ENCODE measurements around the gene CFAP61. TPM values are rescaled to one million over a fixed set of nuclear protein-coding genes. Genes with fewer than 3 reads are reported as not detected.

CFAP61 gene
- total and polyA plus RNA-seq, 2 donors, result 0.23 to 0.24 TPM

GRCh38 chr20:20267685-20268370, 215.5 kb downstream of the CFAP61 start:
- Histone ChIP-seq H3K36me3 (ENCODE audit: control insufficient read depth in 2 of 2, insufficient read depth in 2 of 2, low read length in 1 of 2) (no peaks in the 10 kb centered on the region), H3K9me3 (ENCODE audit: control insufficient read depth in 2 of 2, insufficient read depth in 1 of 2, low read length in 1 of 2) (peaks cover 0 to 7% of the 10 kb centered on the region in 2 donors), H3K27me3 (ENCODE audit: control insufficient read depth in 2 of 2, insufficient read depth in 1 of 2, low read length in 1 of 2) (no peaks in the 10 kb centered on the region), H3K27ac (ENCODE audit: low read depth in 1 of 2, low read length in 1 of 2) (no peak overlapping the region), H3K4me3 (ENCODE audit: low read length in 2 of 2) (no peak overlapping the region), H3K4me1 (ENCODE audit: control insufficient read depth in 2 of 2, insufficient read depth in 2 of 2, low read length in 2 of 2) (no peaks in the 10 kb centered on the region)
- DNase-seq (ENCODE audit: low read depth in 6 of 9, low spot score in 9 of 9), result no peak
- 91% methylated on average over 13 of the region's 13 CpGs for WGBS

- H3K36me3 ChIP-seq (ENCODE audit: control insufficient read depth in 2 of 2, insufficient read depth in 2 of 2, low read length in 1 of 2), result no peaks in the 10 kb centered on the region
- 88% methylated on average over 10 of the region's 10 CpGs for WGBS
These were observed 218.9 kb downstream of the CFAP61 start for GRCh38 chr20:20271271-20271670.

GRCh38 chr20:20272686-20273085, 220.4 kb downstream of the CFAP61 start:
- Histone ChIP-seq H3K36me3 (ENCODE audit: control insufficient read depth in 2 of 2, insufficient read depth in 2 of 2, low read length in 1 of 2) (no peaks in the 10 kb centered on the region), H3K9me3 (ENCODE audit: control insufficient read depth in 2 of 2, insufficient read depth in 1 of 2, low read length in 1 of 2) (peaks cover 0 to 2% of the 10 kb centered on the region in 2 donors), H3K4me3 (ENCODE audit: low read length in 2 of 2) (no peak overlapping the region), H3K27me3 (ENCODE audit: control insufficient read depth in 2 of 2, insufficient read depth in 1 of 2, low read length in 1 of 2) (peaks cover 0 to 8% of the 10 kb centered on the region in 2 donors), H3K27ac (ENCODE audit: low read depth in 1 of 2, low read length in 1 of 2) (no peak overlapping the region), H3K4me1 (ENCODE audit: control insufficient read depth in 2 of 2, insufficient read depth in 2 of 2, low read length in 2 of 2) (peaks cover 0 to 5% of the 10 kb centered on the region in 2 donors)
- WGBS, result 93% methylated on average over 4 of the region's 4 CpGs
- no peak for DNase-seq (ENCODE audit: low read depth in 6 of 9, low spot score in 9 of 9)

More at GRCh38 chr20:20271271-20271670, 218.9 kb downstream of the CFAP61 start:
- Histone ChIP-seq H3K9me3 (ENCODE audit: control insufficient read depth in 2 of 2, insufficient read depth in 1 of 2, low read length in 1 of 2) (peaks cover 0 to 7% of the 10 kb centered on the region in 2 donors), H3K27ac (ENCODE audit: low read depth in 1 of 2, low read length in 1 of 2) (no peak overlapping the region), H3K27me3 (ENCODE audit: control insufficient read depth in 2 of 2, insufficient read depth in 1 of 2, low read length in 1 of 2) (no peaks in the 10 kb centered on the region), H3K4me3 (ENCODE audit: low read length in 2 of 2) (no peak overlapping the region), H3K4me1 (ENCODE audit: control insufficient read depth in 2 of 2, insufficient read depth in 2 of 2, low read length in 2 of 2) (peaks cover 0 to 5% of the 10 kb centered on the region in 2 donors)
- no peak for DNase-seq (ENCODE audit: low read depth in 6 of 9, low spot score in 9 of 9)

GRCh38 chr20:20273286-20273685, 221.0 kb downstream of the CFAP61 start:
- H3K9me3 ChIP-seq (ENCODE audit: control insufficient read depth in 2 of 2, insufficient read depth in 1 of 2, low read length in 1 of 2), result no peaks in the 10 kb centered on the region
- WGBS, result 97% methylated on average over 1 of the region's 1 CpG
- peaks cover 2 to 14% of the 10 kb centered on the region in 2 donors for H3K27me3 ChIP-seq (ENCODE audit: control insufficient read depth in 2 of 2, insufficient read depth in 1 of 2, low read length in 1 of 2)

GRCh38 chr20:20274821-20275220, 222.5 kb downstream of the CFAP61 start:
- Histone ChIP-seq H3K9me3 (ENCODE audit: control insufficient read depth in 2 of 2, insufficient read depth in 1 of 2, low read length in 1 of 2) (no peaks in the 10 kb centered on the region), H3K36me3 (ENCODE audit: control insufficient read depth in 2 of 2, insufficient read depth in 2 of 2, low read length in 1 of 2) (no peaks in the 10 kb centered on the region), H3K27ac (ENCODE audit: low read depth in 1 of 2, low read length in 1 of 2) (no peak overlapping the region), H3K27me3 (ENCODE audit: control insufficient read depth in 2 of 2, insufficient read depth in 1 of 2, low read length in 1 of 2) (peaks cover 2 to 15% of the 10 kb centered on the region in 2 donors), H3K4me3 (ENCODE audit: low read length in 2 of 2) (no peak overlapping the region), H3K4me1 (ENCODE audit: control insufficient read depth in 2 of 2, insufficient read depth in 2 of 2, low read length in 2 of 2) (peaks cover 0 to 5% of the 10 kb centered on the region in 2 donors)
- no peak for DNase-seq (ENCODE audit: low read depth in 6 of 9, low spot score in 9 of 9)
- WGBS, result 94% methylated on average over 3 of the region's 3 CpGs

More at GRCh38 chr20:20273286-20273685, 221.0 kb downstream of the CFAP61 start:
- Histone ChIP-seq H3K4me1 (ENCODE audit: control insufficient read depth in 2 of 2, insufficient read depth in 2 of 2, low read length in 2 of 2) (peaks cover 0 to 5% of the 10 kb centered on the region in 2 donors), H3K36me3 (ENCODE audit: control insufficient read depth in 2 of 2, insufficient read depth in 2 of 2, low read length in 1 of 2) (no peaks in the 10 kb centered on the region), H3K27ac (ENCODE audit: low read depth in 1 of 2, low read length in 1 of 2) (no peak overlapping the region), H3K4me3 (ENCODE audit: low read length in 2 of 2) (no peak overlapping the region)
- no peak for DNase-seq (ENCODE audit: low read depth in 6 of 9, low spot score in 9 of 9)

- Histone ChIP-seq H3K27me3 (ENCODE audit: control insufficient read depth in 2 of 2, insufficient read depth in 1 of 2, low read length in 1 of 2) (peaks cover 2 to 15% of the 10 kb centered on the region in 2 donors), H3K36me3 (ENCODE audit: control insufficient read depth in 2 of 2, insufficient read depth in 2 of 2, low read length in 1 of 2) (no peaks in the 10 kb centered on the region), H3K27ac (ENCODE audit: low read depth in 1 of 2, low read length in 1 of 2) (no peak overlapping the region), H3K4me1 (ENCODE audit: control insufficient read depth in 2 of 2, insufficient read depth in 2 of 2, low read length in 2 of 2) (peaks cover 0 to 5% of the 10 kb centered on the region in 2 donors), H3K4me3 (ENCODE audit: low read length in 2 of 2) (no peak overlapping the region), H3K9me3 (ENCODE audit: control insufficient read depth in 2 of 2, insufficient read depth in 1 of 2, low read length in 1 of 2) (no peaks in the 10 kb centered on the region)
- DNase-seq (ENCODE audit: low read depth in 6 of 9, low spot score in 9 of 9), result no peak
- 91% methylated on average over 5 of the region's 5 CpGs for WGBS
These were observed 223.3 kb downstream of the CFAP61 start for GRCh38 chr20:20275636-20276035.

- H3K4me1 ChIP-seq (ENCODE audit: control insufficient read depth in 2 of 2, insufficient read depth in 2 of 2, low read length in 2 of 2), result peaks cover 0 to 5% of the 10 kb centered on the region in 2 donors
- WGBS, result 27% methylated on average over 26 of the region's 26 CpGs
- no peaks in the 10 kb centered on the region for H3K36me3 ChIP-seq (ENCODE audit: control insufficient read depth in 2 of 2, insufficient read depth in 2 of 2, low read length in 1 of 2)
- H3K27me3 ChIP-seq (ENCODE audit: control insufficient read depth in 2 of 2, insufficient read depth in 1 of 2, low read length in 1 of 2), result peaks cover 2 to 15% of the 10 kb centered on the region in 2 donors
- H3K27ac ChIP-seq (ENCODE audit: low read depth in 1 of 2, low read length in 1 of 2), result no peak overlapping the region
- H3K4me3 ChIP-seq (ENCODE audit: low read length in 2 of 2), result no peak overlapping the region
- peak in 1 of 9 donors; percentile 9 for DNase-seq (ENCODE audit: low read depth in 6 of 9, low spot score in 9 of 9)
- H3K9me3 ChIP-seq (ENCODE audit: control insufficient read depth in 2 of 2, insufficient read depth in 1 of 2, low read length in 1 of 2), result no peaks in the 10 kb centered on the region
These were observed 224.6 kb downstream of the CFAP61 start for GRCh38 chr20:20276811-20277530.

- no peak for DNase-seq (ENCODE audit: low read depth in 6 of 9, low spot score in 9 of 9)
- H3K27ac ChIP-seq (ENCODE audit: low read depth in 1 of 2, low read length in 1 of 2), result no peak overlapping the region
- peaks cover 2 to 15% of the 10 kb centered on the region in 2 donors for H3K27me3 ChIP-seq (ENCODE audit: control insufficient read depth in 2 of 2, insufficient read depth in 1 of 2, low read length in 1 of 2)
- H3K4me3 ChIP-seq (ENCODE audit: low read length in 2 of 2), result no peak overlapping the region
- no peaks in the 10 kb centered on the region for H3K36me3 ChIP-seq (ENCODE audit: control insufficient read depth in 2 of 2, insufficient read depth in 2 of 2, low read length in 1 of 2)
- peaks cover 0 to 5% of the 10 kb centered on the region in 2 donors for H3K4me1 ChIP-seq (ENCODE audit: control insufficient read depth in 2 of 2, insufficient read depth in 2 of 2, low read length in 2 of 2)
- WGBS, result 97% methylated on average over 3 of the region's 3 CpGs
- no peaks in the 10 kb centered on the region for H3K9me3 ChIP-seq (ENCODE audit: control insufficient read depth in 2 of 2, insufficient read depth in 1 of 2, low read length in 1 of 2)
These were observed 225.6 kb downstream of the CFAP61 start for GRCh38 chr20:20277894-20278335.

GRCh38 chr20:20286061-20286460, 233.7 kb downstream of the CFAP61 start:
- peaks cover 0 to 8% of the 10 kb centered on the region in 2 donors for H3K4me1 ChIP-seq (ENCODE audit: control insufficient read depth in 2 of 2, insufficient read depth in 2 of 2, low read length in 2 of 2)
- no peak overlapping the region for H3K4me3 ChIP-seq (ENCODE audit: low read length in 2 of 2)
- peak in 8 of 9 donors; percentile 2 to 68 (median 21) for DNase-seq (ENCODE audit: low read depth in 6 of 9, low spot score in 9 of 9)
- no peaks in the 10 kb centered on the region for H3K9me3 ChIP-seq (ENCODE audit: control insufficient read depth in 2 of 2, insufficient read depth in 1 of 2, low read length in 1 of 2)
- no peaks in the 10 kb centered on the region for H3K36me3 ChIP-seq (ENCODE audit: control insufficient read depth in 2 of 2, insufficient read depth in 2 of 2, low read length in 1 of 2)
- peaks cover 0 to 2% of the 10 kb centered on the region in 2 donors for H3K27me3 ChIP-seq (ENCODE audit: control insufficient read depth in 2 of 2, insufficient read depth in 1 of 2, low read length in 1 of 2)
- no peak overlapping the region for H3K27ac ChIP-seq (ENCODE audit: low read depth in 1 of 2, low read length in 1 of 2)
- WGBS, result 50% methylated on average over 2 of the region's 2 CpGs
